ENCODE data around the gene HES2.
"Not testable (repeated sequence)": the region's sequence is repeated elsewhere in the genome, so short reads cannot be mapped to it uniquely, and the experiment has no call there.

Gene HES2

GRCh38 chr1:6450005-6450450 lies 30.3 kb upstream of the HES2 start:
- peaks cover 5% of the 10 kb centered on the region for H3K36me3 Mint-ChIP-seq (ENCODE audit: insufficient read depth)
- DNase-seq (no peak), ATAC-seq (replicated peaks) (no peak)
- H3K27ac Mint-ChIP-seq, result no peak overlapping the region
- peaks cover 50 to 72% of the 10 kb centered on the region in 2 donors for H3K27me3 Mint-ChIP-seq
- no peaks in the 10 kb centered on the region for H3K9me3 Mint-ChIP-seq
- H3K4me1 Mint-ChIP-seq (ENCODE audit: low read depth in 2 of 2), result peaks cover 18 to 30% of the 10 kb centered on the region in 2 donors
- H3K4me3 Mint-ChIP-seq, result peak overlapping the region in 1 of 2 donors; percentile 77

GRCh38 chr1:6448749-6449631 lies 29.3 kb upstream of the HES2 start:
- DNase-seq, result no peak
- Mint-ChIP-seq H3K4me1 (ENCODE audit: low read depth in 2 of 2) (peaks cover 21 to 31% of the 10 kb centered on the region in 2 donors), H3K4me3 (peak overlapping the region; percentile 70 to 77), H3K27me3 (peaks cover 55 to 81% of the 10 kb centered on the region in 2 donors), H3K27ac (peak overlapping the region; percentile 4 to 71), H3K9me3 (no peaks in the 10 kb centered on the region), H3K36me3 (ENCODE audit: insufficient read depth) (peaks cover 5% of the 10 kb centered on the region)
- ATAC-seq (replicated peaks), result peak; percentile 54

GRCh38 chr1:6447818-6448748 lies 28.4 kb upstream of the HES2 start:
- peaks cover 47 to 76% of the 10 kb centered on the region in 2 donors for H3K27me3 Mint-ChIP-seq
- H3K4me1 Mint-ChIP-seq (ENCODE audit: low read depth in 2 of 2), result peaks cover 16 to 28% of the 10 kb centered on the region in 2 donors
- ATAC-seq (replicated peaks) (peak; percentile 67), DNase-seq (peak in 2 of 3 experiments; percentile 40 to 45)
- no peaks in the 10 kb centered on the region for H3K9me3 Mint-ChIP-seq
- peaks cover 5% of the 10 kb centered on the region for H3K36me3 Mint-ChIP-seq (ENCODE audit: insufficient read depth)
- peak overlapping the region; percentile 62 to 69 for H3K4me3 Mint-ChIP-seq
- no peak overlapping the region for H3K27ac Mint-ChIP-seq

DNA sequence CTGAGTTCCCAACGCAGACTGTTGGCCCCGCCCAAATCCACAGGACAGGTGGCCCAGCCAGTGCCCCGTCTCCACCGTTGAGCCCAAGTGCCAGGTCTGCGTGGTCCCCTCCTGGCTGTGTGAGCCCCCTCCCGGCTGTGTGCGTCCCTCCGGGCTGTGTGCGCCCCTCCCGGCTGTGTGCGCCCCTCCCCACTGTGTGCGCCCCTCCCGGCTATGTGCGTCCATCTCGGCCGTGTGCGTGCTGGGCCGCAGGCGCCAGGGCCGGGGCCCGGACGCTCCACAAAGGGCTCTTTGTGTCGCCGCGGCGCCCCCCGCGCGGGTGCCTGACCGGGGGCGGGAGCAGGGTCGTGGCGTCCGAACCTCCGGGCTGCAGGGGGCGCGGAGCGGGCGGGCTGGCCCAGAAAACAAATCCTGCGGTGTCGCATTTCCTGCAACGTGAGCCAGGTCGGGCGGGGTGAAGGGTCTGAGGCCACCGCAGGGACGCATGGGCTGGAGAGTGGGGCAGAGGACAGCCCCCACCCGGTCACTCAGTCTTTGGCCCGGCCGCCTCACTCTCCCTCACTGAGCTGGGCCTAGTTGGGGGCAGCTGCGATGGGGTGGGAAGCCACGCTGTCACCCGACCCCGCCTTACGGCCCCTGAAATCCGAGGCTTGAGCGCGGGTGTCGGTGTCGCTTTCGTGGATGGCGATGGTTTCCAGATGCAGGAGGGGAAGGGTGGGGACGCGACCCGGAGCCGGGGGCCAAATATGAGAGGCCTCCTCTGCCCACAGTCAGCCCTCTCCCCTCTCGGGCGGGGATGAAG lies 27.5 kb upstream of the HES2 start:
- Mint-ChIP-seq H3K9me3 (no peaks in the 10 kb centered on the region), H3K4me1 (ENCODE audit: low read depth in 2 of 2) (peaks cover 14 to 26% of the 10 kb centered on the region in 2 donors), H3K27me3 (peaks cover 43 to 69% of the 10 kb centered on the region in 2 donors), H3K27ac (no peak overlapping the region), H3K36me3 (ENCODE audit: insufficient read depth) (peaks cover 5% of the 10 kb centered on the region), H3K4me3 (peak overlapping the region; percentile 62 to 69)
- ATAC-seq (replicated peaks) (peak; percentile 11), DNase-seq (no peak)

GRCh38 chr1:6446665-6447015 lies 26.9 kb upstream of the HES2 start:
- peaks cover 45 to 74% of the 10 kb centered on the region in 2 donors for H3K27me3 Mint-ChIP-seq
- no peak overlapping the region for H3K27ac Mint-ChIP-seq
- H3K9me3 Mint-ChIP-seq, result no peaks in the 10 kb centered on the region
- DNase-seq (no peak), ATAC-seq (replicated peaks) (no peak)
- H3K4me1 Mint-ChIP-seq (ENCODE audit: low read depth in 2 of 2), result peaks cover 14 to 26% of the 10 kb centered on the region in 2 donors
- peaks cover 5% of the 10 kb centered on the region for H3K36me3 Mint-ChIP-seq (ENCODE audit: insufficient read depth)
- H3K4me3 Mint-ChIP-seq, result peak overlapping the region; percentile 58 to 69

GRCh38 chr1:6445929-6446328 lies 26.2 kb upstream of the HES2 start:
- H3K4me3 Mint-ChIP-seq, result peak overlapping the region; percentile 58 to 69
- H3K36me3 Mint-ChIP-seq (ENCODE audit: insufficient read depth); H3K27ac Mint-ChIP-seq; DNase-seq; ATAC-seq (replicated peaks); H3K9me3 Mint-ChIP-seq: not testable (repeated sequence)
- peaks cover 14 to 28% of the 10 kb centered on the region in 2 donors for H3K4me1 Mint-ChIP-seq (ENCODE audit: low read depth in 2 of 2)
- H3K27me3 Mint-ChIP-seq, result peaks cover 49 to 76% of the 10 kb centered on the region in 2 donors

DNA sequence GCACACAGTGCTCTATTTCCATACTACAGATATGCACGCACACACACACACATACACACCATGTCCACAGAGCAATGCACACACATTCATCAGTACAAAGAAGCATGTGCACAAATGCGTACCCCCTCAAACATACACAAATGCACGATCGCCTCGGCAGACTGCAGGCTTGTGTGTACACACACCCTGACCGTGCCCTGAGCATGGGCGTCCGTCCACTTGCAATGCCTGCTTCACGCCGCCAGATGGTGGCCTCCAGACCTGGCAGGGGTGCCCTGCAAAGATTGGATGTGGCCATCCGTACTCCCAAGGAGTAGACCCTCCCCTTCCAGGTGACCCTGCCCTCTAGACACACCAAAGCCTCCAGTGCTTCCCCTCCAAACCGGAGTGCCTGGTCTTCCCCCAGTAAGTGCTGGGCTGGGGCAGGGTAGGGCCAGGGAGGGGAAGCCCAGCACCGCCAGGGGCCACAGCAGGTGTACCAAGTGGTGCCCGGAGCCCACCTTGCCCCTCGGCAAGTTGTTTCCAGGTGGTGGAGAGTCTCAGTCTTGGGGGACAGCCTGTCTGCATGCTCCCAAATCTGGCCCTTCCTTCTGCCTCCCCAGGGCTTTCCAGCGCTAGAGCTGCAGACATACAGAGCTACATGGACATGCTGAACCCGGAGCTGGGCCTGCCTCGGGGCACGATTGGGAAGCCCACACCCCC lies 25.5 kb upstream of the HES2 start:
- Mint-ChIP-seq H3K4me3 (no peak overlapping the region), H3K27me3 (peaks cover 43 to 70% of the 10 kb centered on the region in 2 donors), H3K9me3 (no peaks in the 10 kb centered on the region), H3K27ac (no peak overlapping the region), H3K4me1 (ENCODE audit: low read depth in 2 of 2) (peaks cover 14 to 27% of the 10 kb centered on the region in 2 donors), H3K36me3 (ENCODE audit: insufficient read depth) (peaks cover 5% of the 10 kb centered on the region)
- DNase-seq, result no peak
- no peak for ATAC-seq (replicated peaks)

- H3K27me3 Mint-ChIP-seq, result peaks cover 38 to 67% of the 10 kb centered on the region in 2 donors
- H3K27ac Mint-ChIP-seq, result no peak overlapping the region
- DNase-seq (no peak), ATAC-seq (replicated peaks) (no peak)
- no peak overlapping the region for H3K4me3 Mint-ChIP-seq
- H3K4me1 Mint-ChIP-seq (ENCODE audit: low read depth in 2 of 2), result peaks cover 14 to 24% of the 10 kb centered on the region in 2 donors
- no peaks in the 10 kb centered on the region for H3K9me3 Mint-ChIP-seq
- peaks cover 5% of the 10 kb centered on the region for H3K36me3 Mint-ChIP-seq (ENCODE audit: insufficient read depth)
These were observed 24.7 kb upstream of the HES2 start for GRCh38 chr1:6444377-6444776.

DNA sequence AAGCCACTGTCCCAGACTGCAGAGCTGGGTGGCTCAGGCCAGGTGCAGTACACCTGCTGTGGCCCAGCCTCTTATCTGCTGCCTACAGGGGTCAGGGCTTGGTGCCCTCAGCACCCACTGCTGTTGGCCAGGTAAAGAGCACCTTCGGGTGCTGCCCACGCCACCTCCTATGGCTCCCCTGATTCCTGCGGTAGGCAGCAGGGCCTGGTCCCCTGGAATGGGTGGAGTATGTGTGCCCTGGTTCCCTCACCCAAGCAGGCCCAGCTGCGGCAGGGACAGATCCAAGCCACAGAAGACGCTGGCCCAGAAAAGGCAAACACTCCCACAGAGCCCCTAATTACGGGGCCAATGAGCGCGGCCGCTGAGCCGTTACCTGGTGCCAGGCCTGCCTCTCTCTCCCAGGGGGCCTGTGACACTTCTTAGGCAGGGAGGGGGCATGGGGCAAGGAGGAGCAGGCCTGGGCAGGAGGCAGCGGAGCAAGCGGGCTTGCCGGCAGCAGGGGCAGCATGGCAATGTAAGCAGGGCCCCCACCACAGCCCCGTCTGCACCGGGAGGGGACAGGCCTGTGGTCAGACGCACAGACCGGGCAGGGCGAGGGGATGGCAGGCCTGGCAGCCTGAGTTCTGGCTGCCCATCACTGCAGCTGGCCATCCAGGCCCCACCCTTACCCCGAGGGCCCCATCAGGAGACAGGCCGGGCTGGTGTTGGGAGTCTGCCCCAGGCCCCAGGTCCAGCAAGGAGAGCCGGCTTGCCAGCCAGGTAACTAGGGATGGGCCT lies 23.8 kb upstream of the HES2 start:
- Mint-ChIP-seq H3K36me3 (ENCODE audit: insufficient read depth) (peaks cover 3% of the 10 kb centered on the region), H3K27ac (no peak overlapping the region), H3K4me3 (no peak overlapping the region), H3K4me1 (ENCODE audit: low read depth in 2 of 2) (peaks cover 10 to 21% of the 10 kb centered on the region in 2 donors), H3K27me3 (peaks cover 36 to 64% of the 10 kb centered on the region in 2 donors), H3K9me3 (no peaks in the 10 kb centered on the region)
- no peak for ATAC-seq (replicated peaks)
- DNase-seq, result no peak

DNA sequence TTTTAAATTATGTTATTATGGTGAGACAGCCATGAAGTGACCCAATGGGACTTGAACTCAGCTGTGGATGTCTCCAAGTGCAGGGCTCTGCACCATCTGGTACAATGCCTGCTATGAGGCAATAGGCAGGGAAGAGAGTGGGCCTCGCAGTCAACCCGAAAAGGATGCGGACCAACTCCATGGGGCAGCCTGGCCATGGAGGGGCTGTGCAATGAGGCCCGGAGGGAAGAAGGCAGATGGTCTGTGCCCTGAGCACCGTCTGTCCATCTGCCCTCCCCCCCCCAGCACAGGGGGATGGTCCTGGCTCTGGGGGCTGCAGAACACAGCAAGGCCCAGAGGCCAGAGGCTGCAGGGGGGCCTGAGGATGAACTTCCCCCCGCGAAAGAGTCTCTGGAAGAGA lies 21.9 kb upstream of the HES2 start:
- Mint-ChIP-seq H3K9me3 (no peaks in the 10 kb centered on the region), H3K4me3 (peak overlapping the region; percentile 35 to 55), H3K27me3 (peaks cover 45 to 67% of the 10 kb centered on the region in 2 donors), H3K27ac (no peak overlapping the region), H3K36me3 (ENCODE audit: insufficient read depth) (peaks cover 3% of the 10 kb centered on the region), H3K4me1 (ENCODE audit: low read depth in 2 of 2) (peaks cover 18 to 21% of the 10 kb centered on the region in 2 donors)
- ATAC-seq (replicated peaks) (no peak), DNase-seq (no peak)

DNA sequence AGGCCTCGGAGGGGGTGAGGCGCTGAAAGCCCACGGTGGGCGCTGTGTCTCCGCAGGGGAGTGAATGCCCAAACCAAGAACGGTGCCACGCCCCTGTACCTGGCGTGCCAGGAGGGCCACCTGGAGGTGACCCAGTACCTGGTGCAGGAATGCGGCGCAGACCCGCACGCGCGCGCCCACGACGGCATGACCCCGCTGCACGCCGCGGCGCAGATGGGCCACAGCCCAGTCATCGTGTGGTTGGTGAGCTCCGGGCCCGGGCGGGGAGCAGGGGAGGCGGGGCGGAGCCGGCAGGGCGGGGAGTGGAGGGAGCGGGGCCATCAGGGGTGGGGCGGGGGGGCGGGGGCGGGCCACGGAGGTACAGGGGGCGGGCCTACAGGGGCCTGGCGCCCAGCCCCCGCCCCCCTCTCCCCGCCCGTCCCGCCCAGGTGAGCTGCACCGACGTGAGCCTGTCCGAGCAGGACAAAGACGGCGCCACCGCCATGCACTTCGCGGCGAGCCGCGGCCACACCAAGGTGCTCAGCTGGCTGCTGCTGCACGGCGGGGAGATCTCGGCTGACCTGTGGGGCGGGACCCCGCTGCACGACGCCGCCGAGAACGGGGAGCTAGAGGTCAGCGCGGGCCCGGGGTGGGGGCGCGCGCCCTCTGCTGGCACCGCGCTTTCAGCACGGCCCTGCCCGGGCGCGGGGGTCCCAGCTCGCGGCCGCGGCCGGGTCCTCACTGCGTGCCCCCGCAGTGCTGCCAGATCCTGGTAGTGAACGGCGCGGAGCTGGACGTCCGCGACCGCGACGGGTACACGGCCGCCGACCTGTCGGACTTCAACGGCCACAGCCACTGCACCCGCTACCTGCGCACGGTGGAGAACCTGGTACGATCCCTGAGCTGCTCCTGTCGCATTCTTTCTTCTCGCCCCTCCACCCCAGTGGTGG lies 20.7 kb upstream of the HES2 start:
- Mint-ChIP-seq H3K27ac (no peak overlapping the region), H3K4me1 (ENCODE audit: low read depth in 2 of 2) (peaks cover 16 to 18% of the 10 kb centered on the region in 2 donors)

More for the DNA sequence above, 20.7 kb upstream of the HES2 start:
- ATAC-seq (replicated peaks) (peak; percentile 94), DNase-seq (peak; percentile 58 to 71 (median 70))
- H3K27me3 Mint-ChIP-seq, result peaks cover 35 to 56% of the 10 kb centered on the region in 2 donors
- H3K36me3 Mint-ChIP-seq (ENCODE audit: insufficient read depth), result no peaks in the 10 kb centered on the region
- peak overlapping the region; percentile 58 to 68 for H3K4me3 Mint-ChIP-seq
- no peaks in the 10 kb centered on the region for H3K9me3 Mint-ChIP-seq

All from effector memory CD8-positive, alpha-beta T cell (primary cell).